GM23248 (cell line): ENCODE data around the gene SLC24A4. TPM values are rescaled to one million over a fixed set of nuclear protein-coding genes. Genes with fewer than 3 reads are reported as not detected.

Source experiments
- DNase-seq: peaks from one replicate; pipeline ENCODE4 v3.0.0-alpha.2; 2015
- H2AFZ ChIP-seq: fragments of 200-600 bp; sonication (generic); 2 replicates; pipeline ENCODE4 v1.6.1; 2016; ENCODE audit warnings: antibody characterized with exemption
- H3F3A ChIP-seq: fragments of 200-600 bp; sonication (generic); 2 replicates; pipeline ENCODE4 v1.6.1; 2016; ENCODE audit warnings: mild to moderate bottlenecking, antibody characterized with exemption, mixed run types; ENCODE audit not compliant: insufficient read depth
- H3K27ac ChIP-seq: fragments of 200-600 bp; sonication (generic); 2 replicates; pipeline ENCODE4 v1.5.1; 2016; ENCODE audit warnings: mild to moderate bottlenecking
- H3K27me3 ChIP-seq: fragments of 200-600 bp; sonication (generic); replicated peaks from 2 replicates; pipeline ENCODE4 v1.6.1; 2016; ENCODE audit warnings: mild to moderate bottlenecking; ENCODE audit not compliant: insufficient read depth
- H3K36me3 ChIP-seq: fragments of 200-600 bp; sonication (generic); 2 replicates; pipeline ENCODE4 v1.6.1; 2016; ENCODE audit warnings: low read depth, mild to moderate bottlenecking
- H3K4me1 ChIP-seq: fragments of 200-600 bp; sonication (generic); 2 replicates; pipeline ENCODE4 v1.6.1; 2016; ENCODE audit warnings: mild to moderate bottlenecking; ENCODE audit not compliant: insufficient read depth
- H3K4me2 ChIP-seq: fragments of 200-600 bp; sonication (generic); one replicate; pipeline ENCODE4 v1.6.1; 2016; ENCODE audit warnings: mild to moderate bottlenecking; ENCODE audit not compliant: unreplicated experiment
- H3K4me3 ChIP-seq: fragments of 200-600 bp; sonication (generic); 2 replicates; pipeline ENCODE4 v1.5.1; 2016; ENCODE audit warnings: mild to moderate bottlenecking
- H3K79me2 ChIP-seq: fragments of 200-600 bp; sonication (generic); 2 replicates; pipeline ENCODE4 v1.6.1; 2016; ENCODE audit warnings: mild to moderate bottlenecking; ENCODE audit not compliant: insufficient read depth
- H3K9ac ChIP-seq: fragments of 200-600 bp; sonication (generic); 2 replicates; pipeline ENCODE4 v1.6.1; 2016; ENCODE audit warnings: mild to moderate bottlenecking
- H3K9me2 ChIP-seq: fragments of 200-600 bp; sonication (generic); 2 replicates; pipeline ENCODE4 v1.6.1; 2016; ENCODE audit warnings: mixed run types, mild to moderate bottlenecking, moderate library complexity; ENCODE audit not compliant: insufficient read depth
- H3K9me3 ChIP-seq: fragments of 200-600 bp; sonication (generic); one replicate; pipeline ENCODE4 v1.6.1; 2017; ENCODE audit warnings: low read depth
- H4K20me1 ChIP-seq: fragments of 200-600 bp; sonication (generic); 2 replicates; pipeline ENCODE4 v1.6.0; 2016; ENCODE audit not compliant: insufficient read depth
- EZH2 ChIP-seq: fragments of 200-600 bp; sonication (generic); IDR thresholded peaks from 2 replicates; pipeline ENCODE4 v1.6.1; 2018; ENCODE audit warnings: antibody characterized with exemption, mild to moderate bottlenecking; ENCODE audit not compliant: insufficient read depth, poor library complexity, severe bottlenecking
- EZH2phosphoT487 ChIP-seq: fragments of 200-600 bp; sonication (generic); IDR thresholded peaks from 2 replicates; pipeline ENCODE4 v1.6.1; 2018; ENCODE audit warnings: antibody characterized with exemption, moderate library complexity, mild to moderate bottlenecking, low read depth; ENCODE audit not compliant: insufficient read depth
- WGBS, 2 experiments: methylation state at CpG; one replicate each; pipeline ENCODE4 v1.1.6; 2015 to 2017; ENCODE audit warnings: low lambda C conversion rate in 2 of 2, low coverage in 1 of 2; ENCODE audit errors: missing lambda C conversion rate in 2 of 2; 5-methylcytosine and 5-hydroxymethylcytosine counted together
- in situ Hi-C: fragments of 300-500 bp; cut with MboI; formaldehyde crosslinking; loops from 2 replicates; pipeline ENCODE4 v1.15.0; 2020
- polyA plus RNA-seq: library from polyadenylated mRNA; unstranded; fragments of >200 nt; fragmentation: Nextera tagmentation; extraction: Ambion mirVana; gene quantifications from 2 replicates; pipeline ENCODE4 v1.2.1, GENCODE V29; 2016
- total RNA-seq: library from RNA; depleted of rRNA; stranded (reverse); fragments of >200 nt; shearing (Covaris generic); gene quantifications from 2 replicates; pipeline ENCODE4 v1.2.3, GENCODE V29; 2014

Gene SLC24A4
- total and polyA plus RNA-seq, 2 experiments from 2014 or later: not detected

DNA sequence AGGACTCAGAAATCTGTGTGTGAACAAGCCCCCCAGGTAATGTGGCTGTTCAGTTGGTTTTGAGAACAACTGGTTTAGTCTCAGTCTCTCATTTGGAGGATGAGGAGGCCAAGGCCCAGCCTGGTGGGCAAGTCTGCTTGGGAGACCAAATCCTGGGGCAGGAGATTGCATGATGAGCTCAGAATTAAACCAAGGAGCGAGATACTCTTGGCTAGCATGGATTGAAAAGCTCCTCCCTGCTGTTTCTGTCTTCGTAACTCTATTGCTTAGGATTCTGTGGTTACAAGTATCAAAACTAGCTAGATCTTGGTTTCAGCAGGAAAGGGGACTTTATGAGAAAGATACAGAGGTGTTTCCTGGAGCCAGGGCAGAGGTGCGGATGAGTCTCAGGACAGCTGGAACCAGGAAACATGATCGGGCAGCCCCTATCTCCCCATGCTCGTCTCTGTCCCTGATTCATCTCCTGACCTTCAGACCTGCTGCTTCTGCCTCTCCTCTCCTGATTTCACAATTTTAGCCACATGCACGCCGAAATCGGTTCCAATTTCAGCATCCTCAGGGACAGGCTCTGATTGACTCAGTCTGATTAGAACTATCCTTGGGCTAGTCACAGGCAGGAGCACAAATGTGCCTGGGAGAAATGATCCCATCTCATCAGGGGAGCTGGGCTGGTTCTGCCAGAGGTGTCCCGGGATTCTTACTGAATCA lies 150.4 kb downstream of the SLC24A4 start:
- Histone ChIP-seq H3K27ac (peak overlapping the region; percentile 77), H3K9me3 (no peaks in the 10 kb centered on the region), H3K4me1 (peaks cover 53% of the 10 kb centered on the region)

DNA sequence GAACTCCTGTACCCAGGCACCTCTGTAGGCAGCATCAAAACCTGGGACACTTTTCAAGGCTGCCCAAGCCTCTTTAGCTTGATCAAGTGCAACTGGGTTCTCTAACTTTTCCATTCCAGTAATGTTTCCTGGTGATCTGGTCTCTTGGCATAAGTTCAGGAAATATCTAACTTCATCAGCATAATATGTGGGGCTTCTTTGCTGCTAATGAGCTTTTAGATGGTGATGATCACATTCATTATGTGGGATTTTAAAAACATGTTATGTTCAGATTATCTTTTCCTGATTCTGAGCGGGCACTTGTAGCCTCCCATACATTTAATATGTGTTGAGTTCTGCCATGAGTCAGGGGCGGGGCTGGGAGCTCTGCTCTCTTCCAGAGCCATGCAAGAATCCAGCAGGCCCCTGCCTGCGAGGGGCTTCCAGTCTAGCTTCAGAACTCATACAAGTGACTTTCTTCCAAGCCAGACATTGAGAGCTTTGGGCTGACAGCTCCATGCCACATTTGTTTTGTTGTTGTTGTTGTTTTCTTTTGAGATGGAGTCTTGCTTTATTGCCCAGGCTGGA lies 151.1 kb downstream of the SLC24A4 start:
- WGBS, 2 experiments: 49 to 64% methylated on average over 3 of the region's 3 CpGs
- Histone ChIP-seq H3K4me2 (peak overlapping the region; percentile 63), H3K4me1 (peaks cover 53% of the 10 kb centered on the region), H3K79me2 (no peaks in the 10 kb centered on the region), H3F3A (peaks cover 52% of the 10 kb centered on the region), H3K9me2 (no peaks in the 10 kb centered on the region), H3K27me3 (no peaks in the 10 kb centered on the region), H3K4me3 (peak overlapping the region; percentile 46), H3K36me3 (no peaks in the 10 kb centered on the region), H3K9me3 (no peaks in the 10 kb centered on the region), H3K27ac (peak overlapping the region; percentile 77), H2AFZ (peak overlapping the region; percentile 65), H3K9ac (peak overlapping the region; percentile 60), H4K20me1 (no peaks in the 10 kb centered on the region)
- in situ Hi-C loops: no loop called here
- peak; percentile 71 for DNase-seq
- no peak for TF ChIP-seq EZH2phosphoT487
- TF ChIP-seq EZH2: no peak

More for the DNA sequence above, 150.4 kb downstream of the SLC24A4 start:
- in situ Hi-C loops: no loop called here
- H3K27me3 ChIP-seq: no peaks in the 10 kb centered on the region
- peak overlapping the region; percentile 46 for H3K4me3 ChIP-seq
- WGBS, 2 experiments: 1% methylated on average over 9 of the region's 9 CpGs
- DNase-seq: peak; percentile 91
- no peaks in the 10 kb centered on the region for H3K9me2 ChIP-seq
- TF ChIP-seq EZH2phosphoT487 (no peak), EZH2 (no peak)
- H3F3A ChIP-seq: peaks cover 52% of the 10 kb centered on the region
- H2AFZ ChIP-seq: peak overlapping the region; percentile 65
- H3K9ac ChIP-seq: peak overlapping the region; percentile 60
- no peaks in the 10 kb centered on the region for H4K20me1 ChIP-seq
- peak overlapping the region; percentile 63 for H3K4me2 ChIP-seq
- no peaks in the 10 kb centered on the region for H3K36me3 ChIP-seq
- no peaks in the 10 kb centered on the region for H3K79me2 ChIP-seq

DNA sequence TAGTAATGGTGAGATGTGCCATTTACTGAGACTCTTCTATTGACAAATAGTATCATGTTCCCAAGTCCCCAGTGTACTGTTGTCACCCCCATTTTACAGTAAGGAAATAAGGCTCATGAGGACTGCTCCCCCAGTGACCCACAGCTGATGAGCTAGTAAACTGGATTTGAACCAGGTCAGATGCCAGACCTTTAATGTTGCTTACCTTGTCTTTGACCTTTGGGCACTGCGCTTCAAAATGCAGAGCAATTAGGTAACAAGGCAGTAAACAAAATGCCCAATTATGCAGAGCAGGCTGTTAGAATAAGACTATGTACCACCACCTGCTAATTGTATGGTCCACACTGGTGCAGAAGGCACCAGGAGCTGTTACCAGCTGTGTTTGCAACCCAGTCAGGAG lies 152.1 kb downstream of the SLC24A4 start:
- TF ChIP-seq EZH2phosphoT487: no peak
- TF ChIP-seq EZH2: no peak
- H3K4me2 ChIP-seq: no peak overlapping the region
- no peak overlapping the region for H3K9ac ChIP-seq
- H3K27me3 ChIP-seq: no peaks in the 10 kb centered on the region
- H3K4me3 ChIP-seq: no peak overlapping the region
- no peak overlapping the region for H2AFZ ChIP-seq
- in situ Hi-C loops: no loop called here
- no peaks in the 10 kb centered on the region for H3K9me3 ChIP-seq
- no peaks in the 10 kb centered on the region for H4K20me1 ChIP-seq
- peaks cover 47% of the 10 kb centered on the region for H3K4me1 ChIP-seq
- H3K27ac ChIP-seq: no peak overlapping the region
- no peaks in the 10 kb centered on the region for H3K36me3 ChIP-seq
- H3K79me2 ChIP-seq: no peaks in the 10 kb centered on the region
- no peak for DNase-seq
- 100% methylated on average over 1 of the region's 1 CpG for WGBS, 2 experiments
- H3F3A ChIP-seq: peaks cover 45% of the 10 kb centered on the region
- no peaks in the 10 kb centered on the region for H3K9me2 ChIP-seq

DNA sequence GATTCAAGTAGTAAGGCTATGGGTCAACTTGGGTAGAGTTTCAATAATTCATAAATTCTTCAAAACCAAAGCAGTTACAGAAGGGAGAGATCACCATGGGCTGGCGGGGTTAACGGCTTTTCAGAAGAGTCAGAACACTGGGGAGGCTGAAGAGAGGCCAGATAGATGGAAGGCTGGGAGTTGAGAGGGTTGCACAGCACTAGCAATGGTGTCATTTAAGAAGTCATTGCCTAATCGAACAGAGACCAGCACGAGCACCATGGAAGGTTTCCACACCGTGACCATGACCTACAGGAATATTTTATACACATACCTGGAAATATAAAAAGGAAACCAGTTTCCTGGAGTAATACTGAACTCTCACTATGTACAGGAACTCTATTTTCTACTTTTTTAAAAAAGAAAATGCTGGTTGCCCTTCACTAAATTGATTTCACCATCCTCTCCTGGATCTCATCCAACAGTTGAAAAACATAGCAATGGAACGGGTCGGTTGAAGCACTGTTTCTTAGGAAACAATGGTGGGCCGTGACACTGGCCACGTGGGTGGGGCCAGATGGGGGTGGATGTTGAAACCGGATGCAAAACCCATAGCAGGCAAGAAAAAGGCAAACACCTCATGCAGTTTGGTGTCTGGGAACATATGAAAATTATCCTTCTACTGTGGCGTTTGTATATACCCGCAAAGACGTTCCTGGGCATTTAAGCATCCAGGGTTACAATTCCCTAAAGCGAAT lies 152.7 kb downstream of the SLC24A4 start:
- Histone ChIP-seq H3K79me2 (no peaks in the 10 kb centered on the region), H3K9me2 (no peaks in the 10 kb centered on the region), H2AFZ (peak overlapping the region; percentile 23; the same call in 1 of the 2 replicates), H3K27me3 (no peaks in the 10 kb centered on the region), H3K4me3 (no peak overlapping the region), H3K27ac (no peak overlapping the region), H3K4me2 (no peak overlapping the region), H3K9me3 (no peaks in the 10 kb centered on the region), H3K9ac (no peak overlapping the region), H3F3A (peaks cover 42% of the 10 kb centered on the region), H4K20me1 (no peaks in the 10 kb centered on the region), H3K36me3 (no peaks in the 10 kb centered on the region), H3K4me1 (peaks cover 43% of the 10 kb centered on the region)
- peak; percentile 43 for DNase-seq
- in situ Hi-C loops: no loop called here
- 64 to 70% methylated on average over 14 of the region's 14 CpGs for WGBS, 2 experiments
- no peak for TF ChIP-seq EZH2phosphoT487
- no peak for TF ChIP-seq EZH2
